Activated naive CD4-positive, alpha-beta T cell treated with anti-CD3 and anti-CD28 coated beads, Interleukin-2, amount 50 U/mL, for 72 hours (primary cell): ENCODE data around the gene ITPR1. TPM values are rescaled to one million over a fixed set of nuclear protein-coding genes. Genes with fewer than 3 reads are reported as not detected.
A peak's percentile ranks its signal among the peaks of the same experiment; 100 is the strongest.
"Not testable (repeated sequence)": the region's sequence is repeated elsewhere in the genome, so short reads cannot be mapped to it uniquely, and the experiment has no call there.

ENCODE experiments used
- ATAC-seq, 2 donors: fragments of 150-1000 bp; cut with Tn5 transposase; 2 replicates each; pipeline ENCODE4 v1.10.0; 2021; ENCODE audit warnings: mild to moderate bottlenecking in 2 of 2, moderate library complexity in 2 of 2
- DNase-seq, 2 donors: peaks; one replicate each; pipeline ENCODE4 v3.0.0; 2021 to 2022; ENCODE audit warnings: low spot score in 2 of 2
- H3K27ac Mint-ChIP-seq, 2 donors: one replicate each; pipeline ENCODE4 v1.8.0; 2022; ENCODE audit warnings: mild to moderate bottlenecking in 2 of 2, mixed read lengths in 2 of 2
- H3K36me3 Mint-ChIP-seq, 2 donors: one replicate each; pipeline ENCODE4 v1.8.0; 2022; ENCODE audit warnings: mixed read lengths in 2 of 2
- H3K9me3 Mint-ChIP-seq, 2 donors: one replicate each; pipeline ENCODE4 v1.8.0; 2022; ENCODE audit warnings: mixed read lengths in 2 of 2
- total RNA-seq, 2 donors: library from RNA; stranded (reverse); gene quantifications; one replicate each; pipeline ENCODE4 v1.2.3, GENCODE V29; 2022

The ITPR1 gene
- total RNA-seq, 2 donors from 2014 or later: 40.0 to 70.7 TPM

DNA sequence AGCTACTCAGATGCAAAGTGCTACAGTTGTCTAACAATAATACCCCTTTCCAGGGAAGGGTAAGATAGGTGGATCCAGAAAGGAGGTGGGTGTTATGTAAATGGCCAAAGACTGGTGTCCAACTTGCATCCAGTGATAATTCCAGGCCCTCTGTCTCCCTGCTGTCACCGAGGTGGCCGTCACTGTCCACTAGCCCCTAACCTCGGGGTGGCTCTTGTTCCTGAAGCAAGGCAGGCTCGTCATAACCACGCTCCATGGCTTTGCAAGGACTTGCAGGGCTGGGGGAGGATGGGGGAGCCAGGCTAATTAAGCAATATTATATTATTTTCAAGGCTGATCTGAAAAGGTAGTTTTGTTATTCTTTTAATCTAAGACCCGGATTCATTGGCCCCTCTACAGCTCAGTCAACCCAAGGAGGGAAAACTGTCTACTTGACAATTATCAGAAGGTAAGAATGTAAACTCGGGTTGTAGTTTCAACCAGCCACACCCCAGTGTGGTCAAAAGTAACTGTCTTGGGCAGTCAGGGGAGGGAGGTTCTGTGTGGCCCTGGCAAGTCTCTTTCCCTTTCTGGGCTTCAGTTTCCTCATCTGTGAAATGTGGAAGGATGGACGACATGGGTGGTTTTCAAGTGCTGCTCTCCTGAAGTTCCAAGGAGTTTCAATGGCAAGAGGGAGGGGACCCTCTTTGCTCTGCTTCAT lies 266.0 kb downstream of the ITPR1 start:
- no peak for ATAC-seq
- Mint-ChIP-seq H3K9me3 (peaks cover 0 to 20% of the 10 kb centered on the region in 2 donors), H3K27ac (peak overlapping the region in 1 of 2 donors; percentile 59), H3K36me3 (peaks cover 36 to 46% of the 10 kb centered on the region in 2 donors)
- DNase-seq: no peak

- ATAC-seq: no peak
- Mint-ChIP-seq H3K27ac (peak overlapping the region; percentile 39 to 66), H3K9me3 (peaks cover 3 to 24% of the 10 kb centered on the region in 2 donors), H3K36me3 (peaks cover 40 to 53% of the 10 kb centered on the region in 2 donors)
- no peak for DNase-seq
Observed at GRCh38 chr3:4759689-4760312, 266.7 kb downstream of the ITPR1 start.

- DNase-seq (no peak), ATAC-seq (no peak)
- Mint-ChIP-seq H3K36me3 (peaks cover 54 to 70% of the 10 kb centered on the region in 2 donors), H3K9me3 (peaks cover 8 to 30% of the 10 kb centered on the region in 2 donors), H3K27ac (no peak overlapping the region)
Observed at GRCh38 chr3:4761759-4762158, 268.6 kb downstream of the ITPR1 start.

DNA sequence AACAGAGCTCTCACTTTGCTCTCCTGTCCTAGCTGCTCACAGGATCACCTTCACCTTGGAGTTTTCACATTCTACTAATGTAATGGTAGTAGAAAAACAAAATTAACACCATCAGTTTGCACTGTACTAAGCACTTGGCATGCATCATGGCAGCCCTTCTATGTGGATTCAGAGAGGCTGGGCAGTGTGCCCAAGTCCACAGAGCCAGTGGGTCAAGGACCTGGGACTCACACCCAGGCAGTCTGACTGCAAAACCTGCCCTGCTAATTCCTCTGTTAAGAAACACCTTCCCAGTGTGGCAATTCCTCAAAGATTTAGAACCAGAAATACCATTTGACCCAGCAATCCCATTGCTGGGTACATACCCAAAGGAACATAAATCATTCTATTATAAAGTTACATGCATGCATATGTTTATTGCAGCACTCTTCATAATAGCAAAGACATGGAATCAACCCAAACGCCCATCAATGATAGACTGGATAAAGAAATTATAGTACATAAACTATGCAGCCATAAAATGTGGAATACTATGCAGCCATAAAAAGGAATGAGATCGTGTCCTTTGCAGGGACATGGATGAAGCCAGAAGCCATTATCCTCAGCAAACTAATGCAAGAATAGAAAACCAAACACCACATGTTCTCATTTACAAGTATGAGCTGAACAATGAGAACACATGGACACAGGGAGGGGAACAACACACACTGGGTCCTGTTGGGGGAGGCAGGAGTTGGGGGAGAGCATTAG lies 269.5 kb downstream of the ITPR1 start:
- not testable (repeated sequence) for H3K27ac Mint-ChIP-seq, DNase-seq, ATAC-seq
- H3K36me3 Mint-ChIP-seq: peaks cover 61 to 70% of the 10 kb centered on the region in 2 donors
- H3K9me3 Mint-ChIP-seq: peaks cover 8 to 30% of the 10 kb centered on the region in 2 donors

DNA sequence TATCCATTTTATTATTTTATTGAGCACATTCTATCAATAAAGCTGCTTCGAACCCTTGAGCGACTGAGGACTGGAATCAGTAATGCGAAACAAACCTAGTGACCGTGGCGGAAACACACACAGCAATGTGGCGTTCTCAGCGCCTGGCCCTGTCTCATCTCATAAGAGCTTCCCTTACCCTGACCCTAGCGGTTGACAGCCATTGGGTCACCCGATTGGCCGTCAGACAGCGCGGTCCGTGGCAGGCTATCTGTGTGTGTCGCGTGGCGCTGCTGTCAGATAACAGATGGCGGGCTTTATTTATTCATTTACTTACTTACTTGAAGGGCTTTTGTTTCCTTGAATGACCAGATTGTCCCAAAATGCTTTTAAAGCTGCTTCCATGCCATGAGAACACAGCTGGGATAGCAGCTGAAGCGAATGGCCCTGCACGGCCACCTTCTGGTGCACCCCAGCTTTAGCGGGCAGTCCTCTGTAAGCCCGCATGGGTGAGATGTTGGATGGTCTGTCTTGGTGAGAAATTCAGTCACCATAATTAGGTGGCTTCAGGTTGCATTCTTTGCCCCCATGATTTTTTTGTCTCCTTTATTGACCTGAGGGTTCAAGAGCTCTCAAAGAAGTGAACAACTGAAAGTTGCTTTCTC lies 270.6 kb downstream of the ITPR1 start:
- Mint-ChIP-seq H3K36me3 (peaks cover 70% of the 10 kb centered on the region in 2 donors), H3K27ac (no peak overlapping the region), H3K9me3 (peaks cover 8 to 30% of the 10 kb centered on the region in 2 donors)
- DNase-seq (no peak), ATAC-seq (no peak)

GRCh38 chr3:4765212-4765611 lies 272.1 kb downstream of the ITPR1 start:
- Mint-ChIP-seq H3K36me3 (peaks cover 60 to 62% of the 10 kb centered on the region in 2 donors), H3K9me3 (peaks cover 8 to 30% of the 10 kb centered on the region in 2 donors), H3K27ac (peak overlapping the region in 1 of 2 donors; percentile 2)
- DNase-seq: no peak
- no peak for ATAC-seq

GRCh38 chr3:4766263-4766662 lies 273.1 kb downstream of the ITPR1 start:
- H3K36me3 Mint-ChIP-seq: peaks cover 52 to 61% of the 10 kb centered on the region in 2 donors
- ATAC-seq: no peak
- no peak for DNase-seq
- H3K9me3 Mint-ChIP-seq: peaks cover 8 to 26% of the 10 kb centered on the region in 2 donors
- H3K27ac Mint-ChIP-seq: no peak overlapping the region

DNA sequence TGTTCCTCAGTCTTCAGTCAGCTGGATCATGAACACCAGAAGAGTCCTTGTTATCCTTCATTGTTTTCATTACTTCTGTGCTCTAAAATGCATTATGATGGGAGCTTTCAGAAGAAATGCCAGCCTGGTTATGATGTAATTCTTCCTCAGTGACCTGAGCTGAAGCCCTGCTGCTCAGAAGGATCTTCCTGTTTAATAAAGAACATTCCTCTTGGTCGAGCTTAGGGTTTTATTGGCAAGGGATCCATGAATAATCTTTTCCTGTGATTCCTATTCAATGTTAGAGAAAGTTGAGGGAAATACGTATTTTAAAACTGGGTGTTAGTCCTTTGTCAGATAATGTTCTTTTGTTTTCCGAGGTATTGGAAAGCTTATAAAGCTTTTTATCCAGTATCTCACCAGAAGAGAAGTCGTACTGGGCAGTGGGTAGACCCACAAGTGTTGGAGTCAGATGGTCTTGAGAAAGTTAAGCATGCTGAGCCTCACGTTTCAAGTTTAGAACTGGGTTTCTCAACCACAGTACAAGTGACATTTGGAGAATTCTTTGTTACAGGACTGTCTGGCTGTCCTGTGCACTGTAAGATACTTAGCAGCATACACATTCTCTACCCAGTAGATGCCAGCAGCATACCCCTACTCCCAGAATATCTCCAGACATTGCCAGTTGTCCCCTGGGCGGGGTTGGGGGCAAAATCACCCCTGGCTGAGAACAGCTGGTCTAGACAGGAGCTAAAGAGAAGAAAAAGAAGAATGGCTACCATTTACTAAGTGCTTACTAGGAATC lies 273.8 kb downstream of the ITPR1 start:
- DNase-seq (no peak), ATAC-seq (no peak)
- H3K27ac Mint-ChIP-seq: no peak overlapping the region
- H3K36me3 Mint-ChIP-seq: peaks cover 46 to 55% of the 10 kb centered on the region in 2 donors
- H3K9me3 Mint-ChIP-seq: peaks cover 8 to 22% of the 10 kb centered on the region in 2 donors

DNA sequence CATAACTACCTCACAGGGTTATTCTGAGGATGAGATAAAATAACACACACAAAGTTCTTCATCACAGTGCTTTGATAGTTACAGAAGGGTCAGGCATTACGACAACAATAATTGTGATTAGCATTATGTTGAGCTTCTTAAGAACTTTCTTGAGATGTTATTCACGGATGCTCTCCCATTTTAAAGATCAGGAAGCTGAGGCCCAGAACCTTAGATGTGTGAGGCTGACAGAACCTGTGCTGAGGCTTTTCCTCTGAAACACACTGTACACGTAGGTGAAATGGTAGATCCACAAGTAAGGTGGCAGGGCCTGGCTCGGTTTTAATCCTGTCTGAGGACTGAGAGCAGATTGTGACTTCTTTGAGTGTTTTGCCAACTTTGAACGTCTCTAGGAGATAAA lies 274.9 kb downstream of the ITPR1 start:
- ATAC-seq: no peak

DNA sequence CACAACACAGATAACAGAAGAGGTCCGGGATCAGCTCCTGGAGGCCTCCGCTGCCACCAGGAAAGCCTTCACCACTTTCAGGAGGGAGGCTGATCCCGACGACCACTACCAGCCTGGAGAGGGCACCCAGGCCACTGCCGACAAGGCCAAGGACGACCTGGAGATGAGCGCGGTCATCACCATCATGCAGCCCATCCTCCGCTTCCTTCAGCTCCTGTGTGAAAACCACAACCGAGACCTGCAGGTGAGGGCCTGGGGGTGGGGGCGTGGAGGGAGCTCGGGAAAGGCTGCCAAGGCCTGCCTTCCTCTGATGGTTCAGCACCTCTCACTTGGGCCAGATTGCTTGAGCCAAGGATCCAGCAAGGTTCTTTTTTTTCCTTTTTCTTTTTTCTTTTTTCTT lies 275.4 kb downstream of the ITPR1 start:
- Mint-ChIP-seq H3K9me3 (peaks cover 8 to 14% of the 10 kb centered on the region in 2 donors), H3K36me3 (peaks cover 41 to 43% of the 10 kb centered on the region in 2 donors), H3K27ac (peak overlapping the region in 1 of 2 donors; percentile 3)
- ATAC-seq (no peak), DNase-seq (no peak)

More for the DNA sequence above, 274.9 kb downstream of the ITPR1 start:
- H3K27ac Mint-ChIP-seq: peak overlapping the region in 1 of 2 donors; percentile 3
- DNase-seq: no peak
- H3K9me3 Mint-ChIP-seq: peaks cover 8 to 17% of the 10 kb centered on the region in 2 donors
- H3K36me3 Mint-ChIP-seq: peaks cover 41 to 45% of the 10 kb centered on the region in 2 donors

DNA sequence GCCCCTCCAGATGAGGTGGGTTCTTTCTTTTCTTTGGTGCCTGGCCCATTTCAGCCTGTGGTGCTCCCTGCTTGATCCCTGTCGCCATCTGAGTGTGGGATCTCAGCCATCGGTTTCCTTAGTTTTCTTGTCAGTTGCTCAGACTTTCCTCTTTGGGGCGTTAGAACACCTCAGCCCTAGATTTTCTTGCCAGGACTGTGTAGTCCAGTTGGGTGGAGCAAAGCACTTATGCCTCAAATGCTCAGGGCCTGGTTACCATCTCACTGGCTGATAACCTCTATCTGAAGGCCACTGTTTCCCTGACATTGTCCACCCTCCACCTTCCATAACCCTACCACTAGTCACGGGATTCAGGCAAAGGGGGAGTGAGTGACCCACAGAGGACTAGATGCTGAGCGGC lies 277.4 kb downstream of the ITPR1 start:
- ATAC-seq: no peak
- no peak for DNase-seq
- H3K9me3 Mint-ChIP-seq: peaks cover 6 to 7% of the 10 kb centered on the region in 2 donors
- H3K27ac Mint-ChIP-seq: peak overlapping the region; percentile 9 to 68
- peaks cover 36 to 37% of the 10 kb centered on the region in 2 donors for H3K36me3 Mint-ChIP-seq

DNA sequence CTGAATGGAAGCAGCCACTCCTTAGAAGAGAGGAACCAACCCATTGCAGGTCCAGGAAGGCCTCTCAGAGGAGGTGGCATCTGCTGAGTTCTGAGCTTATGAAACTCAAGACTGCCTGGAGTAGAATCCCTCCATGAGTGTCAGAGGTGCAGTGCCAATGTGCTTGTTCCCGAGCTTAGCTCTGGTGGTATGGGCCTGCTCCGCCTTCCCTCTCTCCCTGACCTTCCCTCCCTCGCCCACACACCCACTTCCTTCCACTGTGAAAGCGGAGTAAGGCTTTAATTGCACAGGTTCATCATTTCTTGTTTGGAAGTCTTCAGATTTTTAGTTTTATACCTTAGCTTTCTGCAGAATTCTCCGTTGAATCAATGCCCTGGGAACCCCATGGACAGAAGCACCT lies 278.1 kb downstream of the ITPR1 start:
- Mint-ChIP-seq H3K36me3 (peaks cover 34 to 37% of the 10 kb centered on the region in 2 donors), H3K9me3 (peaks cover 9% of the 10 kb centered on the region in 2 donors), H3K27ac (no peak overlapping the region)
- no peak for DNase-seq
- ATAC-seq: no peak

DNA sequence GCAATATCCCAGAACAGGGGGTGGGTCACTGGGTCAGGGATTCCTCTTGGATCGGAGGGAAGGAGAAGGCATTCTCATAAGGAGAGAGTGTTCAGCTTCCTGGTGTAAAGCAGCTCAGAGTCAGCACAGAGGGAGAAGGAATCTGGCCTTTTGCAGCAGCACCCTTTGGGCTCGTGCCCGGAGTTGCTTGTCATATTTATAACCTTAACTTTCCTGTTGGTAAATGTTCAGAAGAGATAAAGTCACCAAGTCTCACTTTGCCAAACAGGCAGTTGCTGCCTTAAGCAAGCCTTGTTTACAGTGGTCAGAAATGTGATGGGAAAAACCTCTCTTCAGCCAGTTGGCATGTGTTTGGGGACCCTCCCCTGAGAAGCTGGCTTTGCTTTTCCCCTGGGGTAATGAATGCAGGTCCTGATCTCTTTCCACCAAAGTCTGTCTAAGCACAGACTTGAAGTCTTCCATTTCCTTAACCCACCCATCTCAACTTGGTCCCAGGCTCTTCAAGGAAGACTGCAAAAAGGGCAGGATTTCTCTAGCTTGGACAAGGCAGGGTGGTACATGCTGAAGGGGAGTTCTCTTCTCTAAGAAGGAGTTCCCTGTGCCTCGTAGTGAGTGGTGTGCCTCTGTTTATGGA lies 279.1 kb downstream of the ITPR1 start:
- peaks cover 27 to 30% of the 10 kb centered on the region in 2 donors for H3K36me3 Mint-ChIP-seq
- DNase-seq: no peak
- peaks cover 9% of the 10 kb centered on the region in 2 donors for H3K9me3 Mint-ChIP-seq
- no peak overlapping the region for H3K27ac Mint-ChIP-seq
- ATAC-seq: no peak

DNA sequence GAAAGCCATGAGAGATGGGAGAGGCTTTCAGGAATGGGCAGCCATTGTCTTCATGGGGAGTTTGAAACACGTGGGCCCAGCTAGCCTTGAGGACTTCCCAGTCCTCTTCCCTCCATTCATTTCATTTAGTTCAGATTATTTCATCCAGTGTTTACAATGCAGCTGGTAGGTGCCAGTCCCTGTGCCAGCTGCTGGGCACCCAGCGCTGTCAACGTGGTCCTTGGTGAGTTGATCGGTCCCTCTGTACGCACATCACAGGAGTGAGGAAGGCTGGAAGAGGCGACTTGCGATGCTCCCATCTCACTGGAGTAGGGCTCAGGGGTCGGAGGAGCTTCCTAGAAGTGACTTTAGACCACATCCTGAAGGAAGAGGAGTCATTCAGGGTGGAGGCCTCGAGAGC lies 279.7 kb downstream of the ITPR1 start:
- DNase-seq: no peak
- ATAC-seq: no peak
- Mint-ChIP-seq H3K36me3 (peaks cover 24 to 30% of the 10 kb centered on the region in 2 donors), H3K9me3 (peaks cover 9% of the 10 kb centered on the region in 2 donors), H3K27ac (no peak overlapping the region)

DNA sequence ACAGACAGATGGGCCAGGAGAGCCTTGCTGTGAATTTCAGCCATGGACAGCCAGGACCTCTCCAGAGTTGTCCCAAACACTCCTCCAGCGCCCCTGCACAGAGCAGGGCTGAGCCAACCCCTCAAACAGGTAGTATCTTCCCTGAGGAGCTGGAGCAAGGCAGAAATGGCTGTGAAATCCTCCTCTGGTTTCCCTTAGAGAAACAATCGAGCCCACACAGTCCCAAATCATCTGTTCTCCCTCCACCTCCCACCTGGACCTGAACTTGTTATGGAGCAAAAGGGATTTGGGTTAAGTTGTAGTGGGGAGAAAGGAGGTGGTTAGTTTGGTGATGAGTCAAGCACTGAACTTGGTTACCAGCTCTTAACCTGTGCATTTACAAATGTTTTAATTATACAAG lies 280.4 kb downstream of the ITPR1 start:
- ATAC-seq (no peak), DNase-seq (no peak)
- no peak overlapping the region for H3K27ac Mint-ChIP-seq
- peaks cover 9% of the 10 kb centered on the region in 2 donors for H3K9me3 Mint-ChIP-seq
- peaks cover 22 to 34% of the 10 kb centered on the region in 2 donors for H3K36me3 Mint-ChIP-seq
